CD4-positive, alpha-beta T cell treated with Interleukin-10 for 1 hour (primary cell): ENCODE results near the gene PTGER3.
"Not testable (repeated sequence)": the region's sequence is repeated elsewhere in the genome, so short reads cannot be mapped to it uniquely, and the experiment has no call there.

ENCODE experiments used
- DNase-seq: peaks from one replicate; pipeline ENCODE4 v3.0.0-alpha.2; 2020

Gene PTGER3

DNA sequence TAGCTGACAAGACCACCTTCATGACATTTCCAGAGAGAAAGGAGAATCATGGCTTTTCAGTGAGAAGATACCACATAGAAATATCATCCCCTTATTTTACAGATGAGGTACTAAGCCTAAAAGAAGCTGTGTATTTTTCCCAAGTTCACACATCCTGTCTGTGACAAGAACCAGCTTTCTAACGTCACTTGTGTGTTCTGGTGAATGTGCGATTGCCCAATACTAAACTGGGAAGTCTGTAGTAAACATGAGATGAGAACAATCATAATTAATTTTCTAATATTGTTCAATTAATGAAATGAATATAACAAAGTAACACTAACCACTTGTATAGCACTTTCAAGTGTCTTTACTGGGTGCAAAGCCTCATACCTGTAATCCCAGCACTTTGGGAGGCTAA, 46.0 kb downstream of the PTGER3 start:
- DNase-seq, result no peak

DNA sequence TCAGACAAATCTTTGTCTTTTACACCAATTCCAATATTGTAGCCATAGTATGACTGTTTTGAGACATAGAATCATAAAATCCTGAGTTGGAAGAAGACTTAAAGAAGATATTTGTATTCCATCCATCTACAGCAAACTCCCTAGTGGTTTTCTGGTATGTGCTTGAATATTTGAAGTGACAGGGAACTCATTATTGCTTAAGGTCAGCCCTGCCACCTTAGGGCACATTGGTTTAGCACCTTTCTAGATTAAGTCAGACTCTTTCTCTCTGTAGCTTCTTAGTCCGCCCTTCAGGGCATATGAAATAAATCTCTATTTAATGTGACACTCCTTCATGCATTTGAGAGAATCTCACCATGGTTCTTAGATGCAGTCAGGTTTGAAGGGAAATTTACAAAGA, 49.8 kb downstream of the PTGER3 start:
- no peak for DNase-seq

DNA sequence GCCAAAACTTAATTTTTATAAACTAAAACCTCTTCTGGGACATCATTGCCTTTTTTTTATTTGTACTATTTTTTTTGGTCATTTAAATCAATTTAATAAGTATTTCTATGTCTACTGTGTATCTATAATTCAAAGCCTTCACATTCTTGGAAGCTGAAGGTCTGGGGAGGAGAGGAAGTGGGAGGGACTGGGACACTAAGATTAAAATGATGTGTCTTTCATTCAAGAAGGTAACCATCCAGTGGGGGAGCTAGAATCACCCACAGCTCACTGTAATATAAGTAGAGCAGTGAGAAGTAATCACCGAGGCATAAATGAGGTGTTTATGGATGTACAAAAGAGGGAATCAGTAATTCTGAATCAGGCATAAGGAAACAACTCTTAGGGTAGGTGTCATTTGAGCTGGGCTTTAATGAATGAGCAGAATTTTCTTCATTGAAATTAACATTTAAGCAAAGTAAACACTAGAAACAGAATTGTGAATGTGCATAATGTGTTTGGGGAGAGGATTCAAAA, 52.8 kb downstream of the PTGER3 start:
- no peak for DNase-seq

DNA sequence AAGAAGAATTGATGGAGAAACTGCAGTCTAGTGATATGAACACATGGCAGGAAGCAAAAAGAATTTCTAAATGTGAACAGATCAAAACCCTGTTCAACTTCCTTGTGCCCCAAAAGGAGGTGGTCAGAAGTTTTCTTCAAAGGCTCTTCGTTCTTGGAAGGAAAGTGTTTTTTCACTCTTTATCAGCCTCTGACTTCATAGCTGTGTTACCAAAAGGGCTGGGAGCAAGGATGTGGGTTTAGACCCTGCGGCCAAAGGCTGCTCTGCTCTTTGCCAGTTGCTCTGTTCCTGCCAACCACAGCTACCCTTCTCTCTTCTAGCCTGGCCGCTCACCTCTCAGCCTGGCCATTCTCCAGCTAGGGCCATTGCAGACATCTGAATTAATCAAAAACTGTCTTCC, 53.8 kb downstream of the PTGER3 start:
- DNase-seq, result no peak

DNA sequence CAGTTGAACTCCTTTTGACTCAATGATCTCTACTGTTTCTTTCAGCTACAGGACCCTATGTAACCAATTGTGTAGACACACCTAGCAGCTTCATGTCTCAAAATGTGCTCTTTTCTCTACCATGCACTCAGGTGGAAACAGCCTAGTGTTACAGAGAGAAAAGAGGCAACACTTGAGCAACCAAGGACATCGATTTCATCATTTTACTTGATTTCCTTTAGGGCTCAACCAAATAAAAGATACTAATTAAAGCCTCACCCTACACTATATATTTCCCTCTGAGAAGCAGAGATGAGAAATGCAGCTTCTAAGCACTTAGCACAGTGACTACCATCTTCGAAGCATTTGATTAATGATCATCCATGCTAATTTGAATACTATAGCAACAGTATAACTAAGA, 55.1 kb downstream of the PTGER3 start:
- DNase-seq, result no peak

DNA sequence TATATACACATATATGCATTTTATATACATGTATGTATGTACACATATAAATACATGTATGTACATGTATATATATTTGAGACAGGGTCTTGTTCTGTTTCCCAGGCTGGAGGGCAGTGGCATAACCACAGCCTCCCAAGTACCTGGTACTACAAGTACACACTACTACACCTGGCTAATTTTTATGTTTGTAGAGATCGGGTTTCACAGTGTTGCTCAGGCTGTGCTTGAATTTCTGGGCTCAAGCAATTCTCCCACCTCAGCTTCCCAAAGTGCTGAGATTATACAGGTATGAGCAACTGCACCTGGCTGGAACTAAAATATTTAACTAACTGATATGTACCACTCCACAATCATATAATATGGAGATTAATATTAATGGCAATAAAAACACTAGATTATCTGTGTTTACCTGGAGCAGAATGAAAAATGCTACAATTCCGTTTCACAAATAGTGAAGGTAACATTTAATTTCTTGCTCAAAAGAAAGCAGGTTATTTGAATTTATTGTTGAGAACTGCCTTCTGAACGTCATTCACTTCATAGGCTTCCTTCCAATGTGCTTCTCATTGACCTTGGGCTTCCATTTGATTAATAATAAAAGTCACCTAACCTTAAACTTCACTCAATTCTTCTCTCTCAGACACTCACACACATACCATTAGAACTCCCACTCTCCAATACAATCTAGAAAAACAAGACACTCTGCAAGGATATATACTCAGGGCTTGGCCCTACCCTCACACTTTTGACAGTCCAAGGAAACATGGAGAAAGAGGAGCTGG, 57.0 kb downstream of the PTGER3 start:
- DNase-seq, result no peak

DNA sequence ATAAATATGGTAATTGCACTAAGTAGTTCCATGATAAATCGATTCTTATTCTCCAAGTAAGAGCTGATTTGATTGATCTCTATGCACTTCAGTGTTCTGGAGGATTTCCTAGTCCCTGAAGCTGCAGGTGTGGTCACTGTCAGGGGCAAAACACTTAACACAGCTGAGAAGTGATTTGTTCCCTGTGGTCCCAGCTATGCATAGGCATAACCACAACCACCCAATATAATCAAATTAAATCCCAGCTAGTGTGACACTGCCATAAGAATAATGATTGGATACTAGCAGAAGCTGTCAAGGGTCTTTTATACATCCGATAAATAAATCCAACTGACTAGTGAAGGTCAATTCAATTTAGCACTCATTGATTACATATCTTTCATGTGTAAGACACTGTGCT, 60.1 kb downstream of the PTGER3 start:
- DNase-seq, result no peak

DNA sequence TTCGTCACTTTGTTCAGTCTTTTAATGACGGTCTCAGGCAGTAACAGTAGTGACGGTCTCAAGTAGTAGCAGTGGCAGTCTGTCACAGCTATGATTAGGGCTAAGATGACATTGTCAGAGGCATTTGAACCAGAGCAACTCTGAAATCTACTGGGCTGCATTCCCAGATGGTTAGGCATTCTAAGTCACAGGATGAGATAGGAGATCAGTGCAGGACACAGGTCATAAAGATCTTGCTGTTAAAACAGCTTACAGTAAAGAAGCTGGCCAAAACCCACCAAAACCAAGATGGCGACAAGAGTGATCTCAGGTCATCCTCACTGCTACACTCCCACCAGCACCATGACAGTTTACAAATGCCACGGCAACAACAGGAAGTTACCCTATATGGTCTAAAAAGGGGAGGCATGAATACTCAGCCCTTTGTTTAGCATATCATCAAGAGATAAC, 61.8 kb downstream of the PTGER3 start:
- not testable (repeated sequence) for DNase-seq

DNA sequence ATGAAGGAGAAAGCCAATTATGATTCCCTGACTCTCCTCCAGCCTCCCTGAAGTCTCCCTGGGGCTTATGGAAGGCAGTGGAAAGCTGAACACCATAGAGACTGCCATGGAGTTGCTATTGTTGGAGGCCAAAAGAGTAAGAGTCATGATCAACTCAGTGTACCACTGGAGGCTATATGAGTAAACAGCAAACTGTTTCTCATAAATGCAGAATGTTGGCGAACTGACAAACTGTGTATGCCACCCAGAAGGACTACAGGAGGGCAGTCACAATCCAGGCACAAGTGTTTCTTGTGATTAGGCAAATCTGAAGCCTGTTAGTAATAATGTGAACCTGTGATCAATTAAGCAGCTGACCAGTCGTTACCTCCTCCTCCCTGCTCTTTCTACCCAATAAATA, 62.3 kb downstream of the PTGER3 start:
- not testable (repeated sequence) for DNase-seq

DNA sequence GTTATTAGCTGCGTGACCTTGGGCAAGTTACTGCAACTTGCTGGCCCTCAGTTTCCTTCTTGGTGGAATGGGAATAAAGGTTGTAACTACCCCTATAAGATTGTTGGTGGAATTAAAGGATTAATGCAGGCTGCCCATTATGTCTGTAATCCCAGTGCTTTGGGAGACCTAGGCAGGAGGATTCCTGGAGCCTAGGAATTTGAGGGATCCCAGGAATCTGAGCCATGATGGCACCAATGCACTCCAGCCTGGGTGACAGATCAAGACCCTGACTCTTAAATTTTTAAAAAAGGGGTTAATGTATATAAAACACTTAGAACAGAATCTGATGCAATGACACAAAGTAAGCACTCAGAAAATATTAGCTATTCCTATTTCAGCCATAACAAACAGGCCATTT, 67.3 kb downstream of the PTGER3 start:
- no peak for DNase-seq

DNA sequence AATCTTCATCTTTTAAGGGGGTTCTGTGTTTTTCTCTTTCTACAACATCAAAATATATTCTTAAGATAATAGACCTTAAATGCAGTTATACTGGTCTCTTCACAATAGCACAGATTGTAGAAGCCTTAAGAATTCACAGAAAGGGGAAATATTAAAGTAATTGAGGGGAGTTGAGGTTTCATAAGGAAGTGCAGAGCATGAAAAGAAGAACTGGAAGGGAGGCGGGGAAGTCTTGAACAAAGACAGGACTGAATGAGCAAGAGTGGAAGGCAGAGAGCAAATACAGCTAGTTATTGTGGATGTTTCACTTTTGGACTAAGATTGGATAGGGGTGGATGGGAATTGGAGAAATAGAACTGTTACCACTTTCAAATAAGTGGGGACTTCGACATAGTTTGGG, 67.7 kb downstream of the PTGER3 start:
- no peak for DNase-seq

DNA sequence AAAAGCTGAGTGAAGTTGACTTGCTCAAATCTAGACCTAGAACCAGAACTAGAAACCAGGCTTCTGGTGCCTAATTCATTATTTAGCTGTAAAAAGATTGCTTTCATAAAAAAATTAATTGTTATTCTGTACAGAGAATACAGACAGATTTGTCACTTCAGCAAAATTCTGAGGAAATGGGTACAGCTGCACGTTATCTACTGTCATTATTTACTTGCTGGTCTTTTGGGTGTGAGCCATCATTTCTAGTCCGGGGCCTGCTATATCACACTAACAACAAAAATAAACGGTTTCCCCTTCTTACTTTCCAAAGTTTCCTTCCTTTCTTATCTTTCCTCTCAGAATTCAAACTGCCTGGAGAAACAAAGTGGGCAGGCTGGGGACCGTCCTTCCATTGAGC, 68.3 kb downstream of the PTGER3 start:
- DNase-seq, result no peak

DNA sequence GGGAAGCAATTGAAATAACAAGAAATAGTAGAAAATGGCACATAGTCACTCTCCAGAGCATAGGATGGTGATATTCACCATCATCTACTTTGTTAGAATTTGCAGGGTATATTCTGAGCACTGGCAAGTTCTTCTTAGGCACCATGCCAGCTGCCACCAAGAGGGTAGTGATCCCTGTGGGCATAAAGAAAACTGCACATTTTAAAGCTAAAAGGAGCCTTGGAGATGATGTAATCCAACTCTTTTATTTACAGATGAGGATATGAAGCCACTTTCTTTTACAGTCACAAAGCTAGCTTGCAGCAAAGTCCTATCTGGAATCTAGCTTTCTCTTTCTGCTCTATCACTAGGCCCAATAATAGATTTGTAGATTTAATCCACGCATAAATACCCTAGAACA, 69.0 kb downstream of the PTGER3 start:
- DNase-seq, result no peak

DNA sequence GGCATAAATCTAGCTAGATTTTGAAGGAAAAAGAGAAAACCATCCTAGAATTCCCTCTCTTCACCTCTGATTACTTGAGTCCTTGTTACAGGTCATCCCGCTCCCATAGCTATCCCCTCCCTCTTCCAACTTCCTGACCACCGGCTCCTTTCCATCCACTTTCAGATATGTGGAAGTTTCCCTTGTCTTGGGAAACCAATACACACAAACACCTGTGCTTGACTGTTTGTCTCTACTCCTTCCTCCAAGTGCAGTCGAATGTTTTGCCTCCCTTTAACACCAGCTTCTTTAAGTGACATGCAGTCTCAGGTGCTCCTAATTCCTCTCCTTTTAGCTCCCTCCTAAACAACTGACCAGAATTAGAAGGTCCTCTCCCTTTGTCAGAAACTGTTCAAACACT, 70.0 kb downstream of the PTGER3 start:
- no peak for DNase-seq

DNA sequence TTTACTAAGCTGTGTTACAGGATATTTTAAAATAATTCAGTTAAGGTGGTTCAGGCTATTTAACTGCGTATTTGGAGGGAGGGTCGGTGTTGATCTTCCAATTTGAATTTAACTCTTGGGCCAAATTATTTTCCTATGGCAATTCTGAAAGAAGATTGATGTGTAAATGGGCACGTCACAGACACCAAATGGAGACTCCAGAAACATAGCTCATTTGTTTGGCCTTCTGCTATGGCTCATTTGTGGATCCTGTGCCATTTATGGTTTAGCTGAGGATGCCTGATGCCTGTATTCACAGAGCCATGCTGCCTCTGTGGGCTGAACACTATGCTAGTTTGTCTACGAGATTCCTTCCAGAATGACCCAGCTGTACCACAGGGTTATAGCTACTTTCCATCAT, 70.6 kb downstream of the PTGER3 start:
- DNase-seq, result no peak

DNA sequence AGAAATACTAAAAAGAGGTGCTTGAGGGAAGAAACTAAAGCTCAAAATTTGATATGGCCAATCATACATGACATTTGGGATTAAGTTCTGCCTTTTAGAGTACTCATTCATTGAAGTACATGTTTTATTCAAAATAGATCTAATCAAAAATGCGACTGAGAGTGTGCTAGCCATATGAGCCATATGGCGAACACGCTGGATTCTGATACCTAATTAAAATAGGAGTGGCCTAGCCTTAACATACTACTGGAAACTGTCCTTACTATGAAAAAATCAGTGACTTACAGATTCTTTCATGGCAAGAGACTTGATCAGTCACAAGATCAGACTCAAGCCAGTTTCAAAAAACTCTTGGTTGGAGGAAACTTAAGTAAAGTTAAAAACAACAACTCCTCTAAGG, 73.9 kb downstream of the PTGER3 start:
- no peak for DNase-seq

DNA sequence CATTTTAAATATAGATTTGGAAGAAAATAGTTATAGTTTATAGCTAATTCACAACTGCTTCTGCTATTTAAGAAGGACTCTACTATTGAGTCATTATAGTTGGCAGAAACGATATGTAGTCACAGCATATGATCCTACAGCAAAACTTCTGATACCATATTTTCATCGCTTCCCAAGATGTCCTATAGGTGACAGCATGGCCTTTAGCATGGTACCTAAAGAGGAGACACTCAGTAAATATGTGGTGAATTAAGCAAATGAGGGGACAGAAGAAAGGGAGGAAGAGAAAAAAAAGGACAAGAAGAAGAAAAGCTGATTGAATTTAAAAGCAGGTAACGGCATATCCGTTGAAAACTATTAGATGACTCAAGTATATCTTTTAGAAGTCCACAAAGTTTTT, 77.2 kb downstream of the PTGER3 start:
- no peak for DNase-seq

DNA sequence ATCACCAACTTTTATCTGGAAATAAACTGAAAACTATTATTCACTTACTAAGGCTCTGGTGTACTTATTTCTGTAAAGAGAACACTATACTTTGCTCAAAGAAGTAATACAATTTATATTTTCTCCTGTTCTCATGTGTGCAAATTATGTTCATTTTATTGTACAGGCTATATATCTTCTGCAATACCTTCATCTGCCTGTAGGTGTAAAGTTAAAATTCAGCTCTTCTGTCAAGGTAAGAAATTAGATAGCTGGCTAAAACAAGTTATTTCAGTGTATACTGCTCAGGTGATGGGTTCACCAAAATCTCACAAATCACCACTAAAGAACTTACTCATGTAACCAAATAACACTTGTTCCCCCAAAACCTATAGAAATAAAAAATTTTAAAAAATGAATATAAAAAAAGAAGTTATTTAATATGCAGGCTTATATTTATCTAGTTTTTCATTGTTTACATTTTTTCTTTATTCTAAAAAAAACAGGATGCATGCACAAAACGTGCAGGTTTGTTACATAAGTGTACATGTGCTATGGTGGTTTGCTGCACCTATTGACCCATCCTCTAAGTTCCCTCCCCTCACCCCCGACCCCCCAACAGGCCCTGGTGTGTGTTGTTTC, 81.5 kb downstream of the PTGER3 start:
- DNase-seq, result no peak

DNA sequence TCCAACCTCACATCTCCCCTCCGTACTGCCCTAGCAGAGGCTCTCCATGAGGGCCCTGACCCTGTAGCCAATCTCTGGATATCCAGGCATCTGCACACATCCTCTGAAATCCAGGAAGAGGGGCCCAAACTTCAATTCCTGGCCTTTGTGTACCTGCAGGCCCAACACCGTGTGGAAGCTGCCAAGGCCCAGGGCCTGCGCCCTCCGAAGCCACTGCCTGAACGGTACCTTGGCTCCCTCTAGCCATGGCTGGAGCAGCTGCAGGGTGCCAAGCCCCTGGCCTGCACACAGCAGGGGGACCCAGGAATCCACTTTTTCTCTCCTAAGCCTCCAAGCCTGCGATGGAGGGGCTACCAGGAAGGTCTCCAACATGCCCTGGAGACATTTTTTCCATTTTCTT, 84.2 kb downstream of the PTGER3 start:
- no peak for DNase-seq

DNA sequence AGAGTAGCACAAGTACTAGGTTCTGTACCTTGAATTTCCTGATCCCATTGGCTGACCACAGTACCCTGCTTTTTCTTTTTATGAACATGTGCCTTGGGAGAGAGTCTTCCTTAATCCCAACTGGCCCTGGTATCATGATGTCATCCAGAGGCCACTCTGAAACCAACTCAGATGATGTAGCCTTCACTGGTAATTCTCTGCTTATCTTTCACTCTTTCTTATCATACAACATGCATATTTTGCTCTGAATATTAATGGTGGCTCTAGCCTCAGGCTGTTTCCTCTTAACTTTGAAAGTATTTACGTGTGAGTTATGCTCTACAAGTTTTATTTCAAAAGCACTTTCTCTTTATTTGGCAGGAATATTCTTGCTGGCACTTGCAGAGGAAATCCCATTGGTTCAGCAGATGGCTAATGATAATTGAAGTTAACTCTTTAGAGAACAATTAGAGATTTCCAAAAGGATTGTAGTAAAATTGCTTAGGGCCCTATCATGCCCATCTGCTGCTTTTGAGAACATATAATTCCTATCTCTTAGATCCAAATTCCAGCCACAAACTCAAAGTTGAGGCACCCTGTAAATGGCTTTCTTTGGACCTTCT, 86.1 kb downstream of the PTGER3 start:
- DNase-seq, result no peak

DNA sequence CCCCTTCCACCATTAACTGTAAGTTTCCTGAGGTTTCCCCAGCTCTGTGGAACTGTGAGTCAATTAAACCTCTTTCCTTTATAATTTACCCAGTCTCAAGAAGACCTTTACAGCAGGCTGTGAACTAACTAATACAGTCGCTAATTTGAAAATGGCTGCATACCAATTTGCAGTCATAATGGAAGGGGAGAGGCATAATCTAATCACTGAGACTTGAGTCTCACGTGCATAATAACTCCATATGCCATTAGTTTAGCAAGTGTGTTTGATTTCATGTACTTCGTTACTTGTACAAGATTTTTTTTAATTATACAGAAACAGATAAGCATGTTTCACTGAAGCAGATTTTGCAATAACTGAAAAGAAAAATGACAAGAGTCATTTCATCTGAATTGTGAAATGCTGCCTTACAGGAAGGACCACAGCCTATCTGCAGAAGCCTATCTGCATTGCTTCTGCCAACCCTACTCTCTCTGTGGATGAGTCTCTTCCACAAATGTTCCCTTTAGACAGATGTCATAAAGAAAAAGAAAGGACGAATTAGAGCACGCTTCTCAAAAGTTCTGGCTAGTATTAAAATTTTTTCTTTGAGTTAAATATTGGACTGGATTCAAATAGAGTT, 99.1 kb downstream of the PTGER3 start:
- no peak for DNase-seq

DNA sequence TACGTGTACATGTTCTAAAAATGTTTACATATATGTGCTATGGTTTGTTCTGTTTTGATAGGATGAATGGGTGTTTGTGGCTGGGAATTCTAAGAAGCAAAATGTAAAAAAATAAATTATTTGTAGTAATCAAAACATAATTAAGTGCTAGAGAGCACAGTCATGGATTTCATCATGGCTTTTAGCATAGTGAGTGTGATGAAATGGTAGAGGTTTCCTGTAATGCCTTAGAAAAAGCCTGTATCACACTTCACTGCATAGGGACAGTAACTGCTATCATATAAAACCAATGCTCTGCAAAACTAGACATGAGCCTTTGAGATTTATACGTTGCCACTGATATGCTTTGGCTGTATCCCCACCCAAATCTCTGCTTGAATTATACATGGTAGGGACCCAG, 99.8 kb downstream of the PTGER3 start:
- no peak for DNase-seq

DNA sequence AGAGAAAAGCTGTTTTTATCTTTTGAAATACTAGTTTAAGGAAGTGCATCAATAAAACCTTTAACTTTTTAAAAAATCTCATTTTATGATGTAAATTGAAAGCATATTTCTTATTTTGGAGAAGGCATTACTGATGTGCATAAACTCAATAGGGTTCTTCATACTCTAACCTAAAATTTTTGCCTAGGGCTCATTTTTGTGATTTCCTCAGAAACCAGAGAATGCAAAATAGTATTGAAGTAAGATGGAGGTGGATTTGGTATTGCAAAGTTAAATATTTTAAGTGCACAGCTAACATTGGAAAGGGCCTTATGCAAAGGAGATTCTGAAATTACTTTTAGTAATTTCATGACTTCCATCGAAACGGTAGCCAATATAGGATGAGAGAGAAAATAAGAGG, 101.9 kb downstream of the PTGER3 start:
- DNase-seq, result no peak

DNA sequence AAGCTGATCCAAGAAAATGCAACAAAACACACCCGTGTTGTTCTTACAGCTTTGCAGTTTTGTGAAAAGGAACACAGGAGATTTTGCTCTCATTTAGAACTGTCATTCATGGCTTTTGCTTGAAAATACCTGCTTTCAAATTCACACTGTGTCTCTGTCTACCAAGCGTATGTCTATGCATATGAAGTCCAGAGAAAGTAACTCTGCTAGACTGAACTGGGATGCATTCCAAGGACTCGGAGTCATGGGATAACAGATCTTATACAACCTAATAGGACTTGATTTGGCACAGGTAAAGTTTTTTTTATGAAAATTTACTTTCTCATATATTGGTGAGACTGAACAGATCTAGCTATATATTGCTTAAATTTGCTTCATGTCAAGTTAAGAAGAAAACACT, 102.4 kb downstream of the PTGER3 start:
- DNase-seq, result no peak
